DND-41 (cell line): Measurements from ENCODE around the gene PDZRN4.

Source experiments
- ATAC-seq: fragments of 200-7000 bp; cut with Tn5 transposase; 3 replicates; pipeline ENCODE4 v1.9.1; 2021; ENCODE audit warnings: low read depth; ENCODE audit not compliant: insufficient read depth
- DNase-seq: peaks from one replicate; pipeline ENCODE4 v3.0.0-alpha.2; 2020
- H2AFZ ChIP-seq: 2 replicates; pipeline ENCODE4 v1.6.0; 2012; ENCODE audit warnings: low read depth, low read length
- H3K27ac ChIP-seq: 2 replicates; pipeline ENCODE4 v1.5.1; 2012; ENCODE audit warnings: low read length, inconsistent platforms
- H3K27me3 ChIP-seq: fragments of 200-600 bp; sonication (generic); 2 replicates; pipeline ENCODE4 v1.6.0; 2012; ENCODE audit warnings: low read length, mild to moderate bottlenecking, inconsistent platforms; ENCODE audit not compliant: insufficient read depth, poor library complexity
- H3K36me3 ChIP-seq: 2 replicates; pipeline ENCODE4 v1.5.1; 2012; ENCODE audit warnings: low read length, inconsistent platforms; ENCODE audit not compliant: insufficient read depth
- H3K4me1 ChIP-seq: 2 replicates; pipeline ENCODE4 v1.5.1; 2012; ENCODE audit warnings: mild to moderate bottlenecking, low read length; ENCODE audit not compliant: insufficient read depth
- H3K4me2 ChIP-seq: 2 replicates; pipeline ENCODE4 v1.6.0; 2012; ENCODE audit warnings: mild to moderate bottlenecking, moderate library complexity, low read length, inconsistent platforms; ENCODE audit not compliant: insufficient read depth
- H3K4me3 ChIP-seq, 2 experiments: fragments of 200-600 bp in 1 of 2; shearing (Covaris generic) in 1 of 2; 2 replicates each; pipeline ENCODE4 v1.5.1; 2012 to 2016; ENCODE audit warnings: inconsistent platforms in 2 of 2, low read length in 2 of 2, mild to moderate bottlenecking in 2 of 2, low read depth in 1 of 2, moderate library complexity in 1 of 2
- H3K79me2 ChIP-seq: 2 replicates; pipeline ENCODE4 v1.6.0; 2012; ENCODE audit warnings: low read length, inconsistent platforms; ENCODE audit not compliant: insufficient read depth
- H3K9ac ChIP-seq: 2 replicates; pipeline ENCODE4 v1.6.0; 2012; ENCODE audit warnings: low read depth, mild to moderate bottlenecking, inconsistent platforms, low read length, moderate library complexity
- H3K9me3 ChIP-seq: 2 replicates; pipeline ENCODE4 v1.5.1; 2012; ENCODE audit warnings: low read length, moderate library complexity, mild to moderate bottlenecking, inconsistent platforms; ENCODE audit not compliant: insufficient read depth, severe bottlenecking
- H4K20me1 ChIP-seq: 2 replicates; pipeline ENCODE4 v1.6.0; 2012; ENCODE audit warnings: low read length; ENCODE audit not compliant: insufficient read depth
- EZH2 ChIP-seq: IDR thresholded peaks from 3 replicates; pipeline ENCODE4 v1.6.1; 2012; ENCODE audit warnings: borderline replicate concordance, low read depth, mild to moderate bottlenecking, moderate library complexity, low read length, inconsistent platforms; ENCODE audit not compliant: severe bottlenecking
- TF ChIP-seq, protein P1 (sequence below): IDR thresholded peaks from 2 replicates; pipeline ENCODE4 v1.5.1; 2012; ENCODE audit warnings: borderline replicate concordance, low read length, moderate library complexity, mild to moderate bottlenecking; ENCODE audit not compliant: poor library complexity, severe bottlenecking; ENCODE audit errors: extremely low read depth

The PDZRN4 gene

GRCh38 chr12:41327096-41327895 is 139.2 kb downstream of the PDZRN4 start:
- no peaks in the 10 kb centered on the region for H4K20me1 ChIP-seq
- DNase-seq = no peak
- H3K4me1 ChIP-seq = no peaks in the 10 kb centered on the region
- ATAC-seq = no peak
- H3K4me3 ChIP-seq = no peak overlapping the region
- H3K79me2 ChIP-seq = no peaks in the 10 kb centered on the region
- H3K27ac ChIP-seq = no peak overlapping the region
- H3K9me3 ChIP-seq = no peaks in the 10 kb centered on the region
- no peaks in the 10 kb centered on the region for H3K27me3 ChIP-seq
- H3K9ac ChIP-seq = no peak overlapping the region
- no peak for TF ChIP-seq EZH2
- H2AFZ ChIP-seq = no peak overlapping the region
- H3K36me3 ChIP-seq = no peaks in the 10 kb centered on the region
- H3K4me2 ChIP-seq = no peak overlapping the region

- ATAC-seq (no peak), DNase-seq (no peak)
- no peaks in the 10 kb centered on the region for H3K36me3 ChIP-seq
- H3K27ac ChIP-seq = no peak overlapping the region
- no peak overlapping the region for H2AFZ ChIP-seq
- H3K79me2 ChIP-seq = no peaks in the 10 kb centered on the region
- TF ChIP-seq, protein P1, sequence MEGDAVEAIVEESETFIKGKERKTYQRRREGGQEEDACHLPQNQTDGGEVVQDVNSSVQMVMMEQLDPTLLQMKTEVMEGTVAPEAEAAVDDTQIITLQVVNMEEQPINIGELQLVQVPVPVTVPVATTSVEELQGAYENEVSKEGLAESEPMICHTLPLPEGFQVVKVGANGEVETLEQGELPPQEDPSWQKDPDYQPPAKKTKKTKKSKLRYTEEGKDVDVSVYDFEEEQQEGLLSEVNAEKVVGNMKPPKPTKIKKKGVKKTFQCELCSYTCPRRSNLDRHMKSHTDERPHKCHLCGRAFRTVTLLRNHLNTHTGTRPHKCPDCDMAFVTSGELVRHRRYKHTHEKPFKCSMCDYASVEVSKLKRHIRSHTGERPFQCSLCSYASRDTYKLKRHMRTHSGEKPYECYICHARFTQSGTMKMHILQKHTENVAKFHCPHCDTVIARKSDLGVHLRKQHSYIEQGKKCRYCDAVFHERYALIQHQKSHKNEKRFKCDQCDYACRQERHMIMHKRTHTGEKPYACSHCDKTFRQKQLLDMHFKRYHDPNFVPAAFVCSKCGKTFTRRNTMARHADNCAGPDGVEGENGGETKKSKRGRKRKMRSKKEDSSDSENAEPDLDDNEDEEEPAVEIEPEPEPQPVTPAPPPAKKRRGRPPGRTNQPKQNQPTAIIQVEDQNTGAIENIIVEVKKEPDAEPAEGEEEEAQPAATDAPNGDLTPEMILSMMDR = no peak
- no peak for TF ChIP-seq EZH2
- no peak overlapping the region for H3K4me3 ChIP-seq
- no peak overlapping the region for H3K9ac ChIP-seq
- H3K4me1 ChIP-seq = no peaks in the 10 kb centered on the region
- no peaks in the 10 kb centered on the region for H3K9me3 ChIP-seq
- H3K27me3 ChIP-seq = no peaks in the 10 kb centered on the region
- no peak overlapping the region for H3K4me2 ChIP-seq
- H4K20me1 ChIP-seq = no peaks in the 10 kb centered on the region
Observed at GRCh38 chr12:41333974-41334373, 145.9 kb downstream of the PDZRN4 start.

DNA sequence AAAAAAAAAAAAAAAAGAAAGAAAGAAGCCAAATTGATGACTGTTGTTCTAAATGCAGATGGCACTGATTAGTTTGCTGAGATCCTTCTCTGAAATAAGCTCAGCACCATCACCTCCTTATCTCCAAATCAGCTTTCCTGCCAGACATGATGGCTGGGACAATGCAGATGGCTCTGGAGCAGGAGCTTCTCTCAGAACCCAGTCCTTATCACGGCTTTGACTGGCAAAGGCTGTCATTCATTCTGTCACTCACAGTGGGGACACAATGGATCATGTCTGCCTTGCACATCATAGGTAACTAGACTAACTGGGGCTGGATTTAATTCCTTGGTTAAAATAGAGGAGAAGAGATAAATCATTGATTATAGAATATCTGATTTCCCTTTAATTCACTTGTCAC is 146.3 kb downstream of the PDZRN4 start:
- Histone ChIP-seq H3K9ac (no peak overlapping the region), H3K79me2 (no peaks in the 10 kb centered on the region), H3K4me3 (no peak overlapping the region), H4K20me1 (no peaks in the 10 kb centered on the region), H3K36me3 (no peaks in the 10 kb centered on the region), H3K27ac (no peak overlapping the region), H3K9me3 (no peaks in the 10 kb centered on the region), H2AFZ (no peak overlapping the region), H3K4me2 (no peak overlapping the region), H3K4me1 (no peaks in the 10 kb centered on the region), H3K27me3 (no peaks in the 10 kb centered on the region)
- TF ChIP-seq, protein P1 = no peak
- no peak for TF ChIP-seq EZH2
- no peak for DNase-seq
- no peak for ATAC-seq

GRCh38 chr12:41336041-41336549 is 148.0 kb downstream of the PDZRN4 start:
- Histone ChIP-seq H3K4me2 (no peak overlapping the region), H3K4me1 (no peaks in the 10 kb centered on the region), H3K27me3 (no peaks in the 10 kb centered on the region), H3K36me3 (no peaks in the 10 kb centered on the region), H3K9ac (no peak overlapping the region), H3K27ac (no peak overlapping the region), H4K20me1 (no peaks in the 10 kb centered on the region), H3K9me3 (no peaks in the 10 kb centered on the region), H3K4me3 (no peak overlapping the region), H2AFZ (no peak overlapping the region), H3K79me2 (no peaks in the 10 kb centered on the region)
- DNase-seq (no peak), ATAC-seq (no peak)
- no peak for TF ChIP-seq EZH2
- TF ChIP-seq, protein P1 = no peak
